Endometrium (tissue), 2 donors: ENCODE measurements around the gene COL4A4.

Experiments used
- FAIRE-seq: peaks from 2 replicates; lab custom pipeline; 2012; peaks lifted over from hg19 to GRCh38; lab: Jason Lieb, UNC
- donor health status: control.
- donor health status: control.

Gene COL4A4

DNA sequence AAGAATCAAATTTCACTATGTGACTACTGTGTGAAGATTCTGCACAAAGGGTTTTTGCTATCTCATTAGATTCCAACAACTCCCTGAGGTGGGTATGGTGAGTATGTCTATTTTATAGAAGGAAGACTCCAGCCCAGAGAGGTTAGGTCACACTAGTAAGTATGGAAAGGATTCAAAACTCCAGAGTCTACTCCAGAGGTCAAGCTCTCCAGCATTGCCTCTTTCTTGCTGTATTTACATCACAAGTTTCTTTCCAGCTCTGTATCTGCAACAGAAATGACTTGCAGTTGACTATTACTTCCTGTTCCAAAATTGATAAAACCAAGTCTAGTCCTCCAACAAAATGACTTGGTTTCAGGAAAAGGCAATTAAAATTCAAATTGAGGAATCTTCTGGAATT lies 2.1 kb downstream of the COL4A4 start:
- FAIRE-seq = no peak

DNA sequence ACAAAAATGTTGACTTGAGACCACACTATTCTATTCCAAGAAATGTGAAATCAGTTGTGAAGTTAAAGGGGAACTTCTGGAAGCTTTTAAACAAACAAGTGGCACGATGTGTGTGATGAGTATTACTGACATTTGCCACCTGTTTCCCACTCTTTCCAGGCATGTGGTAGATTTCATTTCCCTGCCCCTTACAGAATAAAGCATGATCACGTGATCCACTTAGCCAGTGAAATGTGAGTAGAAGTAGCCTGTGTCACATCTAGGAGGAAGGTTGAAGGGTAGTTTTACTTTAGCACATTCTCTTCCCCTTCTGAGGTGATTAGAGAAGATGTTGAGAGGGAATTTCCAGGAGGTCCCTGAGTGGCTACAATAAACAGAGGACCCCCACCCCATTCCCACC lies 3.8 kb downstream of the COL4A4 start:
- FAIRE-seq = no peak

DNA sequence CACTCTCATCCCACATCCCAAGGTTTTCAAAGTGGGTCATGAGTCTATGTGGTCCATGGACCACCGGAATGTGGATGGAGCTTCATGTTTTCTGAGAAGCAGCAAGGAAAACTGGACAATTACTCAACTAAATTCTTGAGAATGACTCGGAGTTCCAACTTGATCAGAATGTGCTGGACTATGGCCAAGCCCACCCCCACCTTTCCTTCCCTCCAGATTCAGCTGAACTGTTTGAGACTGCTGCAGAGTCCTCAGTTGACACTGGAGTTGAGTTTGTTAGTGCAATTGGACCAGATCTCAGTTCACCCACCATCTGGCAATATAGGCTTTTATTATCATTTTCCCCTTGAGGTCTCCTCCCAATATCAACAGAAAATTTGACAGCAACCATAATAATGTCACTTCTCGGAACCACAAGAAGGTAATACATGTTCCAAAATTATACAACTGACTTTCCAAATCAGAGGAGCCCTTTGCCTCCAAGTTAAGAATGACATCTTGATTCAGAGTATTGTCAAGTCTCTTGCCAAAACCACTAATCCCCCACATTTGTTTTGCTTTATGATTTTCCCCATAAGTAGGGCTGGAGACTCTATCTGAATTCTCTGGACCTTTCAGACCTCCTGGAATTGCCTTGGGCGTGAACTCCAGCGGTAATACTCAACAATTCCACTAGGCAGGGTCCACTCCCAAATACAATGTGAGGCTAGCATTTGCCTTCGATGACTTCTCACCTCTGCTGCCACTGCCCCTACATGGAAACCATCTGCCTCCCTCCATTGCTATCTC lies 8.8 kb downstream of the COL4A4 start:
- FAIRE-seq = no peak

DNA sequence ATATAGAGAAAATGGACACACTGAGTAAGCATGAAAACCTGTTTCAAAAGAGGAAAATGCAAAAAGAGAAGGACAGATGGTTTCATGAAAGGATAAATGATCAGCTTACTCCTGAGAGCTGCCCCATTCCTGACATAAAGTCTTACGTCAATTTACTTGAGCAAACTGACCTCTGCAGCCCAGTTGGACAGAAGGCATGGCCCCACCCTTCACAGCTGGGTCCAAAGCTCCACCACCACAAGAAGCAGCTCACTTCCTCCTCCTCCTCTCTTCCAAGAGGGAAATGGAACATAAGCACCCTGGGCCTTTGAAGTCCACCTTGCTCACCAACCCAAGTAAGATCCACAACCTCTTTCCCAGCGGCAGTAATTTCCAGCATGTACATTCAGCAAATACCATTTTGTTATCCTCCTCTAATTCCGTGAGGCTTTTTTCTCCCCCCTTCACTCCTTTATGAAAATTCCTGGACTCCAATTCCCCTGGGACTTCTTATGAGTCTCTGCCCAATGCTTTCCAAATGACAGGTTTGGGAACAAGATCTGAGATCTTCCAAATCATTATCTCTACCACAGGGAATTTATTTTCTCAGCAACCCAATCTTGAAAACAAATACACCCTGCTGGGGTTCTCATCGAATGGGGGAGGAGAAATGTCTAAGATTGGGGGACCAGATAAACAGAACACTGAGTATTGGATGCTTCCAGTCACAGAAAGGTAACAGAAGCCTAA lies 10.1 kb downstream of the COL4A4 start:
- FAIRE-seq = no peak

DNA sequence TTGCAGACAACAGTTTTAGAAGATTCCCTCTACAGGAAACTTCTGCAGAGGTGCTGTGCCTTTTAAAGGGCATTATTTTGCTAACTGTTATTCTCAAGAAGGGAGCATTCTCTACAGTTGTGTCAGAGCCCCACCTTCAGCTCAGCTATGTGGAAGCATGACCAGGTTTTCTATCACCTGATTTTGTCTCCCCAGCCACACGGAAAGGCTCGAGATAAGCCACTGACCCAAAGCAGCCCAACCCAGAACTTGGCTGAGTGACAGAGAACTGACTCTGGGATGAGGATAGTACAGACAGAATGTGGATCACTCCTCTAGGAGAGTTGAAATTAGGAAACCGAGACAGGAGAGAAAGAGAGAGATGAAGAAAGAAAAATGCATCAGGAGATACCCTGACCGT lies 10.7 kb downstream of the COL4A4 start:
- FAIRE-seq = no peak

DNA sequence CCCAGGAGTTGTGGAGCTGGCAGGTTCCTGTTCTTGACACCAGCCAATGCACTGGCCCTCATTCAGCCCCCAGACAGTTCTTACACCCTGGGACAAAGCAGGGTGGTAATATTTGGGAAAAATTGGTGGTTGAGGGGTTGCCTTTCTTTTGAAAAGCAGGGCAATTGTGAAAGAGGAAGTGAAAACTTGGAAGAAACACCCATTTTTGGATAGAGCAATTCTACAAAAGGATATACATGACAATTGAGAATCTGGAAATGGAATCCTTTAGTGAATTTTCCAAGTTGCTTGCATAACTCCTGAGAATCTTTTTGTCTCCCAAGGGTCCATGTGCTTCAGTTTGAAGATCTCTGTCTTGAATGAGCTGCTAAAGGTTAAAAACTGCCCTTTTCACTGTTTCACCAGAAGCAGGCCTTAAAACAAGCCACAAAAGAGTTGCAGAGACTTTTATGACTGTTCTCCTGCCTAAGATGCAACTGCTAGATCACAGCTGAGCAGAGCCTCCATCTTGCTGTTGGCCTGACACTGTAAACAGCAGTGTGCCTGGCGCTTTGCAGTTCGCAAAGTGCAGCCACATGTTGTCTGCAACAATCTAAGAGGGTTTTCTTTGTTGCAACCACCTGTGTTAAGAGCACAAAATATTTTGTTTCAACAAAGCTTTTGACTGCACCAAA lies 11.8 kb downstream of the COL4A4 start:
- no peak for FAIRE-seq

DNA sequence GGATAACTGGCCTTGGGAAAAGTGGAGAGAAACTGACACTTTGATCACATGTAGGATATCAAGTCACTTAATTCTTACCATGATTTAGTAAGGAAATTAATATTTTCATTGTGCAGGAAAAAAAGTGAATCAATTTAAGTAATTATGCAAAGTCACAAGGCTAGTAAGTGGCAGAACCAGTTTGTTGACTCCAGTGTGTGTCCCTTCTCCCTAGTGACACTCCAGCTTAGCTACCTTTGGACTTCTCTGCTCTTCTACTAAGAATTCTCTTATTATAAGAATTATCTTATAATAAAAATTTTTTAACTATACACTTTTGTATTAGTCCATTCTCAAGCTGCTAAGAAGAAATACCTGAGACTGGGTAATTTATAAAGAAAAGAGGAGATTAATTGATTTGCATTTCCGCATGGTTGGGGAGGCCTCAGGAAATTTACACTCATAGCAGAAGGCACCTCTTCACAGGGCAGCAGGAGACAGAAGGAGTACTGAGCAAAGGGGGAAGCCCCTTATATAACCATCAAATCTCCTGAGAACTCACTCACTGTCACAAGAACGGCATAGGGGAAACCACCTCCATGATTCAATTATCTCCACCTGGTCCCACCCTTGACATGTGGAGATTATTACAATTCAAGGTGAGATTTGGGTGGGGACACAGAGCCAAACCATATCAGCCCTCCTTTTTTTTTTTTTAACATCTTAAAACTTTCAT lies 13.6 kb downstream of the COL4A4 start:
- FAIRE-seq = no peak

DNA sequence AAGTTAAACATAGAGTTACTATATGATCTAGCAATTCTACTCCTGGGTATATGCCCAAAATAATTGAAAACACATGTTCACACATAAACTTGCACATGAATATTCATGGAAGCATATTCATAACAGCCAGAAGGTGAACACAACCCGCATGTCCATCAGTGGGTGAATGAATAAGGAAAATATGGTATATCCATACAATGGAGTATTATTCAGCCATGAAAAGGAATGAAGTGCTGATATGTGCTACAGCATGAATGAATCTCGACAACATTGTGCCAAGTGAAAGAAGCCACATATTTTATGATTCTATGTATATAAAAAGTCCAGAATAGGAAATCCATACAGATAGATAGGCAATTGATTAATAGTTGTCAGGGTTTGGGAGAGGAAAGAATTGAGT lies 15.9 kb downstream of the COL4A4 start:
- no peak for FAIRE-seq

DNA sequence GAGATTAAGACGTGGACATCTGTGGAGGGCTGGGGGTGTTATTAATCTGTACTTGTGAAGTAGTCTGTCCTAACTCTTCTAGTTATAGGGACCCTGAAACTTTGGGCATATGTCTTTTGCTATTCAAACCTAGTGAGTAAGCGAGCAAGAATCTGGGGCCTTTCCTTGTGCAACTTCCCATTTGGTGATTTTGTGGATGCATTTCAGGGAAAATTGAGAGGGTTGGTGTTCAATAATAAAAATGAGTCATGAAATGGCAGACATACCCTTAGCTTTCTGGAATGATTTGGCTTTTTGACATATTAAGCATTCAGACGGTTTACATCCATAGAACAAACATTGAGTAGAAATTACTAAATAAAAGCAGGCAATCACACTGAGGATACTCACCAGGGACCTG lies 17.0 kb downstream of the COL4A4 start:
- FAIRE-seq = no peak

DNA sequence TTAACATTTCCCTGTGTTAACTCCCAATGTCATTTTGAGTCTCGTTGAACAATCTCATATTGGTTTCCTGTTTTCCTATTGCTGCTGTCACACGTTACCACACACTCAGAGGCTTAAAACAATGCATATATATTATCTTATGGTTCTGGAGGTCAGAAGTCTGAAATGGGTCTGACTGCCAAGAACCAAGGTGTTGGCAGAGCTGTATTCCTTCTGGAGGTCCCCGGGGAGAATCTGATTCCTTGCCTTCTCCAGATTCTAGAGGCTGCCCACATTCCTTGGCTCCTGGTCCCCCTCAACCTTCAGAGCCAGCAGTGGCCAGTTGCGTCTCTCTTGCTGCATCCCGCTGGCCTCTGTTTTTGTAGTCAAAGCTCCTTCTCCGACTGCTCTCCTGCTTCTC lies 17.5 kb downstream of the COL4A4 start:
- FAIRE-seq = no peak

DNA sequence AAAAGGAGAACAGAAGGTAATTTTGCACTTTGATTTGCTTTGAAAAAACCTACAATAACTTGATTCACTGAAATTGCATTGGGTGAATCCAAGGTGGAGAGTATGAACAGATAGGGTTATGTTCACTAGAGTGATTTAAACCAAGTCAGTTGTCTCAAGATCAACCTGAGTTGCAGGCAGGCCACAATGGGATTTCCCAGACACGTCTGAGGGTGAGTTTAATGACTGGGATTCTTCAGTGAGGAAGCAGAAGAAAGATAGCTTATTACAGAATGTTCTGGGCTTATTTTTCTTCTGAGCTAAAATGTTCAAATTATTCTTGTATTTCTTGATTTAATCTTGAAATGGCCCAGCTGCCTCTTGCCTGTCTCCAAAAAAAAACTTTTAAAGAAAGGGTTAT lies 20.1 kb downstream of the COL4A4 start:
- no peak for FAIRE-seq

DNA sequence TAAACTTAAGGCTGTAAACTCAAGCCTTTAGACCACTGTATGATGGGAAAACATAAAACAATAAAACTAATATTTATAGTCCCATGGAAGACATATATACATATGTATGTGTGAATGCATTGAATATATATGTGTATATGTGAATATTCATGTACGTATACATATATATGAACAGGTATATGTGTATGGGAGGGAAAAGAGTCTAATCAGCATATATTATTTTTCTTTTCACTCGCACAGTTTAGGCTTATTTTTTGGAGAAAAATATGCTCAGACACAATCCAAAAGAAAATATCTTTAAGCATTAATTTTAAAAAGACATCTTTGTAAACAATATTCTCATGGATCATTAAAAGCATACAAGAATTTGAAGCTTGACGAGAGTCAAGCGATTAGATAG lies 22.7 kb downstream of the COL4A4 start:
- FAIRE-seq = peak; percentile 82

DNA sequence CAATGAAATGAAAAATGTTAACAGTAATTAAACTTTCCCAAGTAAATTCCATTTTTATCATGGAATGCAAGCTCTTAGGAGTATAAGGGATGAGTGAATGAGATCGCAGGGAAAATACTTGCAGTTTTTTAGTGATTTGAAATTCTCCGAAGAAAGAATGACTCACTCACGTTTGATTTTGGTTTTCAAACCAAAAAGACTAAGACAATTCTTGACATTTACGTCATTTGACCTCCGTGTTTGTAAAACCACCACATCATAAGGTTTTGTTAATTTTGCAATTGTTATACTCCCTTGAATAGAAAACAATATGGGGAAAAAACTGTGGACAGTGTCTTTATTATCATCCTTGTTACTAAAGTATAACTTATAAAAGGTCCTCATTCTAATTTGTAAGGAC lies 29.4 kb downstream of the COL4A4 start:
- no peak for FAIRE-seq

DNA sequence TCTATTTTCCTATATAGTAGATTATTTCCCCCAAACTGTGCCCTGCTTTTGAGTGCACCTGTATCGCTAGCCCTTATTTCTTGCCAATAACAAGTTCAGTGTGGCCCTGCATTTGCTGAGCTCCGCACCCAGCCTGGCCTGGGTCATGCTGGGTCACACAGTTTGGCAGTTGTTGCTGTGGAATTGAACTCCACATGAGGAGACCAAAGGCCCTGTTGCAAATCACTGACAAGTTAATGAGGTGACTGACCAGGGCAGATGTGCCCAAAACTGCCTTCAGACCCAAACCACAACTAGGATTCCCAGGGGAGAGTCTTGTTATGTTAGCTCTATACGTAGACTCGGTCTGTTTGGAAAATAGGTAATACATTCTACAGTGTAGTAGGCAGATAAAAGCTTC lies 31.0 kb downstream of the COL4A4 start:
- FAIRE-seq = no peak

DNA sequence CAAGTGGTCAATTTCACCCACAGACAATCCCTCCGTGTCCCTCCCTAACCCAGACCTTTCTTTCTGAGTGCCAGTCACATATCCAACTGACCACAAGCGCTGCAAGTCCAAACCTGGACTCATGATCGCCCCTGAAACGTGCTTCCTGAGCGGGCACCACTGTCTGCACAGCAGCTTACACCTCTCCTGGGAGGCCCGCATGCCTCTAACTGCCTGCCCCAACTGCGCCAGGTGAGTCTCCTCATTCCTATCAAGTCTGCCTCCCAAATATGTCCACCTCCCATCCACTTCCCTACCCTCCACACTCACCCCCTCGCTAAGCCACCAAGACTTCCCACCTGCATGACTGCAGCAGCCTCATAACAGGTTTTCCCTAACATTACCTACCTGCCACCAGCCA lies 33.4 kb downstream of the COL4A4 start:
- no peak for FAIRE-seq

DNA sequence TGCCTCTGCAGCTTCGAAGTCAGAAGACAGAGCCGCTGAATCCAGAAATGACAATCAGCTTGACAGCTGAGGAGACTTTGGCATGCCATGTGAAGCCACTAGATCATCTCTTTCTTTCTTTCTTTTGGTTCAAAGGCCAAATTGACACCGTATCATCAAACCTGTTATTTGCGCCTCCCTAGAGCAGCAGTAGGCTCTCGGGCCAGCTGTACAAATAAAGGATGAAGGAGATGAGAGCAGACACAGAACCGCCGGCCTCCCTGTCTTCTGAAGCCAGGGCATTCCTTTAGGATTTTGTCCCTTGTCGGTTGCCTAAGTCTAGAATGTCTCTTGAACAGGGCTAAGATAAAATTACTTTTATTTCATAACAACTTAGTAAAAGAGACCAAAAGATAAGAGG lies 36.8 kb downstream of the COL4A4 start:
- no peak for FAIRE-seq

DNA sequence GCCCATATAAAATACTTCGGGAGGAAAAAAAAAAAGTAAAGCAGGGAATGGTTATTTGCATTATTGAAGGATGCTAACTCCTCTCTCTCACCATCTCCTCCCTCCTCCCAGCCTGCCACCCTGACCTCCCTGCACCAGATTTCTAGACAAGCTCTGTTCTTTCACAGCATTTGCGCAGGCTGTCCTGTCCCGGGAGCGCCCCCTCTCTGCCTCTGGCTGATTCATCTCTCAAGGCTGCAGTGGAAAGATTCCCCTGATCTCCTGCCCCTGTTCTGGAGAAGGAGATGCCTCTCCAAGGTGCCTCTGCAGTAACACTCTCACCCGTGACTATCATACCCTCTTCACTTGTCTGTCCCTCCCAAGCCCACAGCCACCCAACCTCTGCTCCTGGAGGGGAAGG lies 38.5 kb downstream of the COL4A4 start:
- FAIRE-seq = no peak

DNA sequence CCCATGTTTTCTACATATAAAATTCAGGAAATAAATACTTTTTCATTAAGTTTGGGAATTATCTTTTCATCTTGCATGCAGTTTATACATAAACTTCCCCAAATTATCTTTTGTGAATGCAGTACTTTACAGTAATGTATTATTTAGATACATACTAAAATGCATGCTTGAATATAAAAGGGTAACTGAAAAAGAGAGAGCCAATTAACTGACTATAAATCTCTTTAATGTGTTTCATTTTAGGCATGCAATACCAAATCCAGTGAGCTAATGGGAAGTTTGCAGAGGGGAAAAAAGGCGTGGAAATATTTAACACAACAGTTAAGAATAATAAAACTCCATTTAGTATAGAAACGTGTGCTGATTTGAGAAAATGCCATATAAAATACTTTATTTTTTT lies 39.2 kb downstream of the COL4A4 start:
- no peak for FAIRE-seq

DNA sequence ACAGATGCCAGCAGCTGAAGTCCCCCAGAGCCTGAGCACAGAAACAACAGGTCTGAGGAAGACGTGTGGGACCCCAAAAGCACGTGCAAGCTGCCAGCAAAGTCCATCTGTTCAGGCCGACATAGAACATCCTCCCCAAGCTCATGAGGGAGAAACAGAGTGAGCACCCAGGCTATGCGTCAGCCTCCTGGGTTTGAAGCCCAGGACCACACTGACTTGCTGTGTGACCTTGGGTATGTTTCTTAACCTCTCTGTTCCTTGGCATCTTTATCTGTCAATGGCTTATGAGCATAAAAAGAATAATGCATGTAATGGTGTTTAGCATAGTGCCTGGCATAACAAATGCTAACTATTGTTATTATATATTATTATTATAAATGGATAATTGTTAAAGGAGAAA lies 40.3 kb downstream of the COL4A4 start:
- no peak for FAIRE-seq

DNA sequence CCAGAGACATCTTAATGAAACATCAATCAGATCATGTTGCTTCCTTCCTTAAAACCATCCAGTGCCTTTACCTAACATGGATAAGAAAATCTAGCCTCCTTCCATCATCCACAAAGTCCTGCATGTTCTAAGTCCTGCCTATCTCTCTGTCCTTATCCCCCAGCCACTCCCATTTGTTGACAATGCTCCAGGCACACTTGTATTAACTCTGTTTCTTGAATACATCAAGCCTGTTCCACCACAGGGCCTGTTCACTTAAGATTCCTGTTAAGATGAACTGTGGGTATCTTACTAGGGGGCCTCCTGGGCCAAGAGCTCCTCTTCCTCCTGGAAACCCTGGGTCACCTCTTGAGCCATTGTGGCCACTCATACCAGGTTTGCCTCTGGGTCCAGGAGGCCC lies 45.7 kb downstream of the COL4A4 start:
- FAIRE-seq = no peak

DNA sequence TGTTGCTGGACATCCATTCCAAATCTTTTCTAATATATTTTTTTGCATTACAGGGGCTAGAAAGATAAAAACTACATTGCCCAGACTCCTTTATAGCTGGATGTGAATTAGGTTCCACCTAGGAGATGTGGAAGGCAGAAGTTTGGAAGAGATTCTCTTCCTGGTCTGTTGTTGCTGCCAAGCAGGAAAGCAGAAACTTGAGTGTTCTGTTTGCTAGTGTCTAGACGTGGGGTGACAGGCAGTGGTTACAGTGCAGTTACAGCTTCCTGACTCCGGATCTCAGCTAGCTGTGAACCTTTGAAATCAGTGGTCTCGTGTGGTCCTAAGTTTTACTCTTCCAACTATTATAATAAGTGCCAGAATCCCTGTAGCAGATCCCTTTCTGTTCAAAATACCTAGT lies 46.2 kb downstream of the COL4A4 start:
- no peak for FAIRE-seq

DNA sequence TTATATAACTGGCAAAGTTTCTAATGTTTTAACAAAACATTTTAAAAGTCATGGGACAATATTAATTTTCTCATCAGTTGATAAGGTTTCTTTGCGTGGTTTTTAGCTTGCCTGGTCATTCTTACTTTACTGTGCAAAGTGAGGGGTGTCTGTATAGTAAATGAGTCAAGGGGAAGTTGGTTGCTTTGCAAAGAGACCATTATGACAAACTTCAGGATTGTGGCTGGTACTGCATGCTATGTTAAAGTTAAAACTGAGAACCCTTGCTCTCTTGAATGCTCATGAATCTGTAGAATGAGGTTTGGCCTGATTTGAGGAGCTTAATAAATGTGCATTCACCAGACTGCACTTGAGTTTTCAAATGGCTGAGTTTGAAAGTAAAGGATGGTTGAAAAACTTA lies 47.0 kb downstream of the COL4A4 start:
- no peak for FAIRE-seq

DNA sequence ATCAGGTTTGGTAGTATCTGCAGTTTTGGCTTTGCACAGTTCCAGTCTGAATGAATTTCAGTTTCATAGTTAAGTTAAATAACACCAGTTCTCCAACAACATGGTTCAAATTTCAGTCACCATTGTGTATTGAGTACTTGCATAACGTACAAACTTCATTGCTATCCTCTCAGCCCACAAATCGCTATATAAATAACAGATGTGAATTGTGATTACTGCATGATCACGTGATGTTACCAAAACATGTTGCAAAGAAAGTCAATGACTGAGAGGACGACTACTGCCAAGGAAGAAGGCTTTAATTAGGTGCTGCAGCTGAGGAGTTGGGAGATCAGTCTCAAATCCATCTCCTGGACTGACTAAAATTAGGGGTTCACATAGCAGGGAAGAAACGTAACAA lies 48.2 kb downstream of the COL4A4 start:
- no peak for FAIRE-seq
